DOHH2 (cell line): Measurements from ENCODE around the gene BBS7.
A peak's percentile ranks its signal among the peaks of the same experiment; 100 is the strongest.

Experiments
- H3F3A ChIP-seq: fragments of 200-600 bp; sonication (generic), shearing (Covaris generic); 2 replicates; pipeline ENCODE4 v1.6.0; 2016; ENCODE audit warnings: antibody characterized with exemption, mild to moderate bottlenecking; ENCODE audit not compliant: control insufficient read depth, insufficient read depth
- H3K27ac ChIP-seq: fragments of 200-600 bp; sonication (generic); 2 replicates; pipeline ENCODE4 v1.5.1; 2014; ENCODE audit warnings: low read depth, mild to moderate bottlenecking, low read length, moderate library complexity
- H3K27me3 ChIP-seq: fragments of 200-600 bp; sonication (generic); 2 replicates; pipeline ENCODE4 v1.6.1; 2014; ENCODE audit warnings: mild to moderate bottlenecking, low read length, mixed read lengths; ENCODE audit not compliant: control insufficient read depth
- H3K36me3 ChIP-seq: fragments of 200-600 bp; sonication (generic); 2 replicates; pipeline ENCODE4 v1.6.1; 2014; ENCODE audit warnings: mild to moderate bottlenecking, low read length, moderate library complexity, mixed read lengths; ENCODE audit not compliant: control insufficient read depth
- H3K4me1 ChIP-seq: fragments of 200-600 bp; sonication (generic); 2 replicates; pipeline ENCODE4 v1.6.1; 2014; ENCODE audit warnings: mild to moderate bottlenecking, low read length, mixed read lengths; ENCODE audit not compliant: control insufficient read depth
- H3K4me2 ChIP-seq: fragments of 200-600 bp; sonication (generic); 2 replicates; pipeline ENCODE4 v1.6.0; 2014; ENCODE audit warnings: mild to moderate bottlenecking, low read length, moderate library complexity
- H3K4me3 ChIP-seq: fragments of 200-600 bp; sonication (generic); 2 replicates; pipeline ENCODE4 v1.5.1; 2014; ENCODE audit warnings: mild to moderate bottlenecking, low read length, mixed read lengths
- H3K79me2 ChIP-seq: fragments of 200-600 bp; sonication (generic); 2 replicates; pipeline ENCODE4 v1.6.1; 2014; ENCODE audit warnings: mild to moderate bottlenecking, low read length, mixed read lengths; ENCODE audit not compliant: control insufficient read depth
- H3K9me2 ChIP-seq: fragments of 200-600 bp; sonication (generic); replicated peaks from 2 replicates; pipeline ENCODE4 v1.6.1; 2014; ENCODE audit warnings: mild to moderate bottlenecking, low read length, mixed read lengths; ENCODE audit not compliant: control insufficient read depth
- H3K9me3 ChIP-seq: fragments of 200-600 bp; sonication (generic); 2 replicates; pipeline ENCODE4 v1.6.1; 2014; ENCODE audit warnings: antibody characterized with exemption, low read length, mixed read lengths; ENCODE audit not compliant: control insufficient read depth, insufficient read depth
- H4K20me1 ChIP-seq: fragments of 200-600 bp; sonication (generic); 2 replicates; pipeline ENCODE4 v1.6.0; 2014; ENCODE audit warnings: low read depth, mild to moderate bottlenecking, antibody characterized with exemption, low read length, moderate library complexity; ENCODE audit not compliant: control insufficient read depth, insufficient read depth
- CTCF ChIP-seq: fragments of 200-600 bp; sonication (generic); IDR thresholded peaks from one replicate; pipeline ENCODE4 v1.5.1; 2014; ENCODE audit warnings: antibody characterized with exemption, mild to moderate bottlenecking, low read depth, low read length; ENCODE audit not compliant: poor library complexity, severe bottlenecking
- EZH2phosphoT487 ChIP-seq: fragments of 200-600 bp; sonication (generic); IDR thresholded peaks from 2 replicates; pipeline ENCODE4 v1.6.1; 2017; ENCODE audit warnings: borderline replicate concordance, mild to moderate bottlenecking, antibody characterized with exemption, low read length, moderate library complexity, mixed read lengths

Gene BBS7

GRCh38 chr4:121778991-121779628 lies 91.2 kb downstream of the BBS7 start:
- Histone ChIP-seq H3K27me3 (no peaks in the 10 kb centered on the region), H4K20me1 (no peaks in the 10 kb centered on the region), H3K27ac (no peak overlapping the region), H3K9me3 (no peaks in the 10 kb centered on the region), H3K79me2 (no peaks in the 10 kb centered on the region), H3F3A (no peaks in the 10 kb centered on the region), H3K4me1 (peaks cover 13% of the 10 kb centered on the region), H3K9me2 (no peaks in the 10 kb centered on the region), H3K4me2 (no peak overlapping the region), H3K4me3 (no peak overlapping the region), H3K36me3 (no peaks in the 10 kb centered on the region)
- no peak for TF ChIP-seq EZH2phosphoT487

GRCh38 chr4:121777625-121778024 lies 92.6 kb downstream of the BBS7 start:
- Histone ChIP-seq H3K4me1 (peaks cover 13% of the 10 kb centered on the region), H3K4me3 (no peak overlapping the region), H3K79me2 (no peaks in the 10 kb centered on the region), H3K27me3 (no peaks in the 10 kb centered on the region; the same call in 1 of the 2 replicates), H3F3A (no peaks in the 10 kb centered on the region), H3K4me2 (peak overlapping the region; percentile 44), H3K9me3 (no peaks in the 10 kb centered on the region), H3K9me2 (no peaks in the 10 kb centered on the region), H3K36me3 (no peaks in the 10 kb centered on the region), H3K27ac (no peak overlapping the region), H4K20me1 (no peaks in the 10 kb centered on the region)
- TF ChIP-seq EZH2phosphoT487 (no peak), CTCF (no peak)

- H3K9me2 ChIP-seq: no peaks in the 10 kb centered on the region
- no peak overlapping the region for H3K4me3 ChIP-seq
- H3F3A ChIP-seq: no peaks in the 10 kb centered on the region
- no peaks in the 10 kb centered on the region for H3K79me2 ChIP-seq
- H3K4me1 ChIP-seq: peaks cover 13% of the 10 kb centered on the region
- no peaks in the 10 kb centered on the region; the same call in 1 of the 2 replicates for H3K27me3 ChIP-seq
- no peaks in the 10 kb centered on the region for H3K9me3 ChIP-seq
- no peak overlapping the region for H3K4me2 ChIP-seq
- no peaks in the 10 kb centered on the region for H3K36me3 ChIP-seq
- H4K20me1 ChIP-seq: no peaks in the 10 kb centered on the region
- H3K27ac ChIP-seq: no peak overlapping the region
- no peak for TF ChIP-seq EZH2phosphoT487
- no peak for TF ChIP-seq CTCF
Measured at GRCh38 chr4:121776610-121777401, 93.5 kb downstream of the BBS7 start.
